HG03045 (cell line): ENCODE measurements around the gene MINDY4.

Experiments
- ATAC-seq: cut with Tn5 transposase; IDR thresholded peaks from one replicate; pipeline ENCODE4 v1.9.1; 2021; ENCODE audit warnings: mild to moderate bottlenecking, moderate library complexity; ENCODE audit not compliant: unreplicated experiment

The MINDY4 gene

DNA sequence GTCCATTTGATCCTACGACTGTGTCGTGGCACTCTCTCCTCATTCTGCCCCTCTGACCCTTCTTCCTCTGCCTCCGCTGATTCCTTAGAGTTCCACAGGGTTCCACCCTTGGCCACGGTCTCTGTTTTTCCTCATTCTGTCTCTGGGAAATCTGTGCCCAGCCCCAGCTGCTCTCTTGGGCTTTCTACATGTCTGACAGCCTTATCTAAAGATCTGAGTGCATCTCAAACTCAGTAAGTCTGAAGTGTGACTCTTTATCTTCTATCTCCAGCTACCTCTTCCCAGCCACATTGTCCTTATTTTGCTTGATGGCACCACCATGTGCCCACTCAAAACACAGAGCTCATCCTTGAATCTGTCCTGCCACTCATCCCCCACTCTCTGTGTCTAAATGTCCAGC, 78.3 kb downstream of the MINDY4 start:
- ATAC-seq: no peak

- ATAC-seq: no peak
Observed at GRCh38 chr7:30850426-30850825, 79.2 kb downstream of the MINDY4 start.

DNA sequence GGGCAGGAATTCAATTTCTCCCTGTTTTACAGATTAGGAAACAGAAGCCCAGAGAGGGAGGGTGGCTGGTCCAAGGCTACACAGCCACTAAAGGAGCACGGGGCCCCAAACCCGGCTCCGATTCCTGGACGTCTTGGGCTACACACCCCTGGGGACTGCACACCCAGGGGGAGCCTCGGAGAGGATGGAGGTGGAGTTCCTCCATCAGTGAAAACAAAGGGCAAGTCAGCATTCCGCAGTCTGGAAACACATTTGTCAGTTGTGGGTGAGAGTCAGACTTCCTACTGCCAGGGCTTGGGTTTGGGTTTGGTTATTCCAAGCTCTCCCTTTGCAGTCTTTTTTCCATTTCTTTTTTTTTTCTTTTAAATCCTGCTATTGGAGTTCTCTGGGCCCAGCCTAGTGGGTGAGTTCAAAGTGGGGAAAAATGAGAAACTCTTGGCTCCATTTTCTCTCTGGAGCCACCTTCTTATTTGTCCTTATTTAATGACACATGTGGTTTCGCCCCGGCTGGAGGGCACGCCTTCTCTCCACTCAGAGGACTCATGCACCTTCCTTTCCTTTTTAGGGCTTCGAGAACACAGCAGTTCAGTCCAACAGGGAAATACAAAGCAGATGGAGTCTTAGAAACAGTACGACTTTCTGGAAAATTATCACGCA, 80.6 kb downstream of the MINDY4 start:
- no peak for ATAC-seq

- no peak for ATAC-seq
Observed at GRCh38 chr7:30852308-30852684, 81.1 kb downstream of the MINDY4 start.

DNA sequence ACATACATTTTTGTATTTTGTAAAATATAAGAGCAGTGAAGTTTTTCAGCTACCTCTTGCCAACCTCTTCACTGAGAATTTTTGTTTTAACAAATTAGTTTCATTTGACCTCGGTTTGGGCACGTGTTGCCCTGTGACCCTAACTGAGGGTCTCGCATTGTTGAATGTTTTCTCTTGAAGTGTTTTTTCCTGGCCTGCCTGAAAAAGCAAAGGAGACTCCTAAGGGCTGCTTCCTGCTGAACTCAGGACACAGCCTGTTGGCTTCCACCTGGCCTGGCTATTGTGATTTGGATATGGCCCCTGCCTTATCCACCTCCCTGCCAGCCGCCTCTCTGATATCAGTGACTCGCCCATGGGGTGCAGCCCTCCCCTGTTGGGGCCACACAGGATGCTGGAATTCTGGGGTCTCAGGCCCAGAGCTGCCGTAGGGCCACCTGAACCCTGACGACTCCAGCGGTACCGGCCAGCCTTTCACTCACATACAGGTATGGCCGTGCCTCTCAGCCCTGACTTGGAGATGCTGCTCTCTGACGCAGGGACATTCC, 81.6 kb downstream of the MINDY4 start:
- ATAC-seq: no peak

DNA sequence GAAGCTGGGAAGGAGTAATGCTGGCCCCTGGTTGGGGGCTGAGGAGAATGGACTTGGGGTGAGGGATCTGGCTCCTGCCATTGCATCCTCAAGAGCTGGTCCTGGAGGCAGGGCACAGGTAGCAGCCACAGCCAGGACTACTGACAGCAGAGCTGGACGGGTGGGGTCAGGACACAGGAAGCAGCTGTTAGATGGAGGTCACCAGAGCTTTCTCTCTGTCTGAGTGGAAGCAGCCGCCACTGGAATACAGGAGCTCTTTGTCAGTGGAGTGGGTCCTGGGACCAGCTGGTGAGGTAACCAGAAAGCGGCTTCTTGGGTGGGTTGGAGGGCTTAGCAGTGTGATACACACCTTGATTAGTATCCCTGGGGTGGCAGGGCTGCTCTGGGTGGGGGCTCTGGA, 82.4 kb downstream of the MINDY4 start:
- no peak for ATAC-seq

DNA sequence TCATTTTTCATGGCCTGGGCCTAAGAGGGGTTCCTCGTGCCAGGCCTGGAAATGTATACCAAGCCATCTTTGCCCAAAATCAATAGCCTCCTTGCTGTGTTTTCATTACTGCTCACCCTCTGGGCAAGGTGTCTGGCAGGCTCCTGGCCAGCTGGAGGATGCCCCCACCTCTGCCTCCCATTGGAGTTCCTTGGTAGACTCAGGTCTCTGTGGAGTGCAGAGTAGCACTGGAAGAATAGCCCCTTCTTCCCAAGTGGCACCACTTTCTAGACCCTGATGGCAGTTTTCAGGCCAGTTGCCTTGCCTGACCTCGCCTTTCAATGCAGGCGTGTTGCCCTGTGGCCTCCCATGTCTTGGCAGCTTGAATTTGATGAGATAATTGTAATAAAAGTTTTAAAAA, 84.7 kb downstream of the MINDY4 start:
- no peak for ATAC-seq

GRCh38 chr7:30858576-30858975, 87.4 kb downstream of the MINDY4 start:
- ATAC-seq: no peak

DNA sequence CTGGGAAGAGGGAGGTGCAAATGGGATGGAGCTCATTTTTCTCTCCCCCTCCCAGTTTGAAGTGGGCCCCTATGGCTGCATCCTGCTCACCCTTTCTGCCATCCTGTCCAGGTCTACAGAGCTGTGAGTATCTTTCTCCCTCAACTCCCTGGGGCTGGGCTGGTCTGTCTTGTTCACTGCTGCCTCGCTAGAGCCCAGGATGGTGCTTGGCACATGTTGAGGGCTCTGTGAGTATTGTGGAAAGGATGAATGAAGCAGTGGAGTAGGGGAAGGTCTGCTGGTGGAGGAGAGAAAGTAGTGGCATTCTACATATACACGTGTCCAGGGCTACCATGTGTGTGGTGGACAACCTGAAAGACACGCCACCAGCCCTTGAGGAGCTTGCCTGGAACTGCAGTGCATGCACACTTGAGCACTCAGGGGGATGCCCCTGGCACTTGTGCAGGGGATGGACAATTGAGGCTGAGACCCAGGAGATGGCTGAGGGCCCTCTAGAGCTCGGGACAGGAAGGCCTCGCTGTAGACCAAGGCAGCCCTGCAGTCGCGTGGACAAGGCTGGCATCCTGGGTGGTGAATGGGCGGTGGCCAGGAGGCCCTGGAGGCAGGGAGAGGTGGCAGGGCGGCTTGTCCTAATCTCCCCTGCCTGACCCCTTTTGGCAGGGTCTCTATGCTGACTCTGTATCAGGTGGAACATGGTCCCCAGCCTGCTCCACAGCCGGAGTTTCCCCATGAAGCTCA, 88.2 kb downstream of the MINDY4 start:
- ATAC-seq: no peak

- ATAC-seq: no peak
Observed at GRCh38 chr7:30859940-30860496, 88.8 kb downstream of the MINDY4 start.

GRCh38 chr7:30861612-30862011, 90.4 kb downstream of the MINDY4 start:
- no peak for ATAC-seq

DNA sequence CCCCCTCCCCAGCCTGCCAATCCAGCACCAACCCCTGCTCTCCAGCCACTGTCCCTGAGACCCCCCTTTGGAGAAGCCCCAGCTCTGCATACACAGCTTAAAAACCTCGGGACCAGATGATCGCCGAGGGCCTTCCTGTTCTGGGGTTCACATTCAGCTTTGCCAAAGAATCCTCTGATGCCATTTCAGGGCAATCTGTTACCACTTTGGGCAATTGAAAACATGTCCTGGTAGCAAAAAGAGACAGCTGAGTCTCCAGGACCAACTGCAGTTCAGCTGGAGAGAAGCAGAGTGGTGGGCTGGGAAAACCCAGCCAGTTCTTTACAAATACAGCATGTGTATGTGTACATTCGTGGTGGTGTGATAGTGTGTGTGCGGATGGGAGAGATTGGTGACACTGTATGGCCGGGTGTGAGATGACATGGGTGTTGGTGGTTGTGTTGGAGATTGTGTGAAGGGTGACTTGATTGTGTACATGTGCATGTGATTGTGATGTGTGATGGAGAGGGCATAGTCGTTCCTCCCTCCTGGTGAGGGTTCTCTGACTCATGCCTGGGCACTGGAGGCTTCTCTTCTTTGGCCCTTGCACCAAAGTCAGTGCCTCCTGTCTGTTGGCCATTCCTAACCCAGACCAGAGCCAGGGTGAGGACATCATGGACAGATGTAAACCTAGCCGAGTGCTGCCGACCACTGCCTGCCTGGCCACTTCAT, 91.9 kb downstream of the MINDY4 start:
- ATAC-seq: no peak

DNA sequence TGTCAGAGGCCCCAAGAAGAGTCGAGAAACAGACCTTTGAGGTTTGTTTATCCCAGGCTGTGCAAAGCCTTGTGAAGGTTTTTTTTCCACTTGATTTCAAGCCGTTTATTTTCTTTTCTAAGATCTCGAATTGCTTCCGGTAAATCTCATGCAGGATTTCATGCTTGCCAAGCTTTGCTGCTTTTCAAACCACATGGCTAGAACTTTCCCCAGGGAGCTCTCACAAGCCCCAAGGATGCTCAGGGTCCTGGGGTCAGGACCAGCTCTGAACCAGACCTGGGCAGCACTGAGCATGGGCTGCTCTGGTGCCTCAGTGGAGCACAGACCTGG, 92.5 kb downstream of the MINDY4 start:
- no peak for ATAC-seq

GRCh38 chr7:30864101-30864500, 92.9 kb downstream of the MINDY4 start:
- ATAC-seq: no peak

- no peak for ATAC-seq
Observed at GRCh38 chr7:30865076-30865475, 93.9 kb downstream of the MINDY4 start.

- no peak for ATAC-seq
Observed at GRCh38 chr7:30865821-30866220, 94.6 kb downstream of the MINDY4 start.

- ATAC-seq: no peak
Observed at GRCh38 chr7:30866939-30867338, 95.7 kb downstream of the MINDY4 start.

GRCh38 chr7:30867483-30867882, 96.3 kb downstream of the MINDY4 start:
- no peak for ATAC-seq

GRCh38 chr7:30869794-30870611, 98.8 kb downstream of the MINDY4 start:
- no peak for ATAC-seq

GRCh38 chr7:30870821-30871518, 99.8 kb downstream of the MINDY4 start:
- no peak for ATAC-seq
